ENCODE measurements around the gene ZBTB21. TPM values are rescaled to one million over a fixed set of nuclear protein-coding genes. Genes with fewer than 3 reads are reported as not detected.

Gene ZBTB21
- 18.0 to 21.2 TPM (median 18.6 TPM) in 3 replicates for total RNA-seq
- long read RNA-seq, full-length matches to known transcripts: 11 of 16 reads
- long read RNA-seq, partial matches to known transcripts: 0 of 16 reads
- long read RNA-seq, other reads (novel, unspliced or antisense): 5 of 16 reads

DNA sequence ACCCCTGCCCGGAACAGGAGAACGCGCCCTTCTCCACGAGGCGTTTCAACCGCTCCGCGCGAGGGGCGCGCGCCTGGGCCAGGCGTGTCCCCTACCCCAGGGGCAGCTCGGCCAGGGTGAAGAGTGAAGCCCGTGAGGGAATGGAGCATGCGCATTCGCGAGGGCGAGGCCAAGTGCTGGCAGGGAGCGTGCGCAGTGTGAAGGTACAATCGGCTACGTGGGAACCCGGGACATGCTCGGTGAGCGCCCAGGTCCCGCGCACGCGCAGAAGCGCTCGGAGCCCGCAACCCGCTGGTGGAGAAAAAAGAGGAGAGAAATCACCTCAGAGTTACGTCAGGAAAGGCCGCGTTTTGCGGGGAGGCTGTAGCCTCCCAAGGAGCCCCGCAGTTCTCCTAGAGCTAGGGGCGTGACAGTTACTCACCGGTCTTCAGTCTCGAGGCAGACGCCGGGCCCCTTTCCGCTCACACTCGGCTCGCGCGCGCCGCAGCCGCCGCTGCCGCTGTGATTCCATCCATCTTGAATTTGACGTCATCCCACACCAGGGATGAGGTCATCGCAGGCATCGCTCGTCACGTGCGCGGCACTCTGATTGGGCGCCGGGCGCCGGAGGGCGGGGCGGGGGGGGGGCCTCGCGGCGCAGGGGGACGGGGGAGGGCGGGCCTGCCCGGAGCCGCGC, at the start of gene ZBTB21:
Gene ZBTB21 (minus strand): TSS at position 530 of the 676 bp plus-strand sequence. CDS start 16,265 bp downstream, outside the sequence.
- peaks cover 6% of the 10 kb centered on the region for H3K9me3 Mint-ChIP-seq (ENCODE audit: low read depth)
- peak; percentile 99 for DNase-seq (ENCODE audit: low spot score)
- no peaks in the 10 kb centered on the region for H3K27me3 Mint-ChIP-seq (ENCODE audit: low read depth)
- TF ChIP-seq, protein P1, sequence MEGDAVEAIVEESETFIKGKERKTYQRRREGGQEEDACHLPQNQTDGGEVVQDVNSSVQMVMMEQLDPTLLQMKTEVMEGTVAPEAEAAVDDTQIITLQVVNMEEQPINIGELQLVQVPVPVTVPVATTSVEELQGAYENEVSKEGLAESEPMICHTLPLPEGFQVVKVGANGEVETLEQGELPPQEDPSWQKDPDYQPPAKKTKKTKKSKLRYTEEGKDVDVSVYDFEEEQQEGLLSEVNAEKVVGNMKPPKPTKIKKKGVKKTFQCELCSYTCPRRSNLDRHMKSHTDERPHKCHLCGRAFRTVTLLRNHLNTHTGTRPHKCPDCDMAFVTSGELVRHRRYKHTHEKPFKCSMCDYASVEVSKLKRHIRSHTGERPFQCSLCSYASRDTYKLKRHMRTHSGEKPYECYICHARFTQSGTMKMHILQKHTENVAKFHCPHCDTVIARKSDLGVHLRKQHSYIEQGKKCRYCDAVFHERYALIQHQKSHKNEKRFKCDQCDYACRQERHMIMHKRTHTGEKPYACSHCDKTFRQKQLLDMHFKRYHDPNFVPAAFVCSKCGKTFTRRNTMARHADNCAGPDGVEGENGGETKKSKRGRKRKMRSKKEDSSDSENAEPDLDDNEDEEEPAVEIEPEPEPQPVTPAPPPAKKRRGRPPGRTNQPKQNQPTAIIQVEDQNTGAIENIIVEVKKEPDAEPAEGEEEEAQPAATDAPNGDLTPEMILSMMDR (IDR thresholded peaks at IDR 0.05): no peak
- peaks cover 31% of the 10 kb centered on the region for H3K4me1 Mint-ChIP-seq (ENCODE audit: low read depth)
- peaks cover 11% of the 10 kb centered on the region for H3K36me3 Mint-ChIP-seq (ENCODE audit: low read depth)
- H3K4me3 Mint-ChIP-seq (ENCODE audit: unreplicated experiment): peak within 1 kb of the TSS; percentile 93
- peak within 1 kb of the TSS; percentile 100 for H3K27ac Mint-ChIP-seq (ENCODE audit: unreplicated experiment)

DNA sequence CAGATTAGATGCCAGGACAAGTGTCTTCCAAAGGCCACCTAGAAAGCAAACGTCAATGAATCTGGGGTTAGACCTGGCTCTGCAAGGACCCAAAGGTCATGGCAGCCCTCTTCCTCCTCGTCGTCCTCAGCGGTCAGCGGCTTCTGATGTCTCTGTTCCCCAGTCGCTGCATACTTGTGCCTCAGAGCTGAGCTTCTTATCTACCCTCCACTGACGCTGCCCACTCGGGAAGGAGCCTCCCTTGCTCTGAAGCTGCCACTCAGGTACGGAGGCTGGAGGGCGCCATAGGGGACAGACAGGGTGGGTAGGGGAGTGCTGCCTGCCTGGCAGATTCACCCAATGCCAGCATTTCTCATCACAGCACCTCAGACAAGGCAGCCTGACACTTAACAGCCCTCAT, 49.6 kb upstream of the ZBTB21 start:
- H3K36me3 Mint-ChIP-seq (ENCODE audit: low read depth): no peaks in the 10 kb centered on the region

DNA sequence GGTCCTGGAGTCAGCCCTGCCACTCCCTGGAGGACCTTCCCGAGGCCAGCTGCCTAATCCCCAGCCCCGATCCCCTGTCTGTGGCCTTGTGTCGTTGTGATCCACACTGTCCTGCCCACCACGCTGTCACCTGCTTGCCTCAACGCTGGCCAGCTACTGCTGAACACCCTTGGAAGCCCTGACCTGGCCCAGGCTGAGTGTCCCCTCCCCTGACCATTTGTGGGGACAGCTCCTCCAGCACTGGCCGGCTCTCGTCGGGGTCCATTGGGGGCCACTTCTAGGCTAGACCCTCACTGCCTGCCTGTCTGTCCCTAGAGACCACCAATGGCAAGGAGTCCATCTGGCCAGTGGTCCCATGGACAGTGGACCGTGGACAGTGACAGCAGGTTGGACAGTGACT, 49.0 kb upstream of the ZBTB21 start:
- H3K4me1 Mint-ChIP-seq (ENCODE audit: low read depth): peaks cover 21% of the 10 kb centered on the region

More for the DNA sequence above, 49.6 kb upstream of the ZBTB21 start:
- DNase-seq (ENCODE audit: low spot score): peak; percentile 68
- no peaks in the 10 kb centered on the region for H3K9me3 Mint-ChIP-seq (ENCODE audit: low read depth)
- no peak overlapping the region for H3K4me3 Mint-ChIP-seq (ENCODE audit: unreplicated experiment)
- no peak overlapping the region for H3K27ac Mint-ChIP-seq (ENCODE audit: unreplicated experiment)
- H3K27me3 Mint-ChIP-seq (ENCODE audit: low read depth): peaks cover 9% of the 10 kb centered on the region
- TF ChIP-seq, protein P1 (IDR thresholded peaks at IDR 0.05): no peak
- peaks cover 21% of the 10 kb centered on the region for H3K4me1 Mint-ChIP-seq (ENCODE audit: low read depth)

DNA sequence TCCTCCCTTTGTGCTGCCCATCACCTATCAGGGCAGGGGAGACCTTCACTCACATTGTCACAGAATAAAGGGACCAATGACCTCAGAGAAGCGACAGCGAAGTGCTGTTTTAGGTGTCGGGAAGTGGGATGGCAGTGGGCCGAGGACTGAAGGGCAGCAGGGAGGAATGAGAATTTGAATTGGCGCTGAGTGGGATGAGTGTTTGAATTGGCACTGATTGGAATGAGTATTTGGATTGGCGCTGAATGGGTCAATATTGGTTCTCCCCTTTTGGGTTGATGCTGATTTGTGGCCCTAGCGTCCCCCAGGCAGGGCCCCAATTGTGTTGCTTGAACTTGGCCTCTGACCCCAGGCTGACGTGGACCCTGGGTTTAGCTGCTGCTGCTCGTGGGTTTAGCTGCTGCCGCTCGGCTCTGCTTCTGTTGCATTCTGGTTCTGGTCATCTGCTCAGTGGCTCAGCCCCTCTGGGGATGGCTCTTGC, 48.5 kb upstream of the ZBTB21 start:
- Mint-ChIP-seq H3K36me3 (ENCODE audit: low read depth) (no peaks in the 10 kb centered on the region), H3K9me3 (ENCODE audit: low read depth) (no peaks in the 10 kb centered on the region), H3K4me1 (ENCODE audit: low read depth) (peaks cover 21% of the 10 kb centered on the region), H3K27me3 (ENCODE audit: low read depth) (peaks cover 4% of the 10 kb centered on the region), H3K27ac (ENCODE audit: unreplicated experiment) (peak overlapping the region; percentile 51), H3K4me3 (ENCODE audit: unreplicated experiment) (no peak overlapping the region)
- DNase-seq (ENCODE audit: low spot score): no peak
- TF ChIP-seq, protein P1 (IDR thresholded peaks at IDR 0.05): no peak

More for the DNA sequence above, 49.0 kb upstream of the ZBTB21 start:
- TF ChIP-seq, protein P1 (IDR thresholded peaks at IDR 0.05): no peak
- peaks cover 6% of the 10 kb centered on the region for H3K27me3 Mint-ChIP-seq (ENCODE audit: low read depth)
- H3K27ac Mint-ChIP-seq (ENCODE audit: unreplicated experiment): no peak overlapping the region
- H3K4me3 Mint-ChIP-seq (ENCODE audit: unreplicated experiment): no peak overlapping the region
- peak; percentile 83 for DNase-seq (ENCODE audit: low spot score)
- no peaks in the 10 kb centered on the region for H3K9me3 Mint-ChIP-seq (ENCODE audit: low read depth)
- no peaks in the 10 kb centered on the region for H3K36me3 Mint-ChIP-seq (ENCODE audit: low read depth)

DNA sequence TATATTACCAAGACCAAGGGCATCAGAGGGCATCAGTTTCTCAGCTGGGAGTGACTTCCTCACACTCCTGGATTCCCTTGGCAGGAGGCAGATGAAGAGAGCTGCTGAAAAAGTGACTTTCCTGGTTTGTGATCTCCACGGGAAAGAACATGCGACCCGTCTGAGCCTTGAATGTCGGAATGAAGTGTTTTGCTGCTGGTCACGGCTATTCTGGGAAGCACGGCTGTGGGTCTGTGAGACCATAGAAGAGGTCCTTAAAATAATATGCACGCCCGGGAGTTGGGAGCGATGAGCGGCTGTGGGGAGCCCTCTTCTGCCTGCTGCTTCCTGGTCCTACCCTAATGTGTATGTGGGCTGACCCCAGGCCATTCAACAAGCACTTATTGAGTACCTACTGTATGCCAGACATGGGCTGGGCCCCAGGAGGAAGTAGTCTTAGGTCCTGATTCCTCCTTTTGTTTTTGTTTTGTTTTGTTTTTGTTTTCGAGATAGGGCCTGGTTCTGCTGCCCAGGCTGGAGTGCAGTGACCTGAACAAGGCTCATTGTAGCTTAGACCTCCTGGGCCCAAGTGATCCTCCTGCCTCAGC, 47.8 kb upstream of the ZBTB21 start:
- DNase-seq (ENCODE audit: low spot score): no peak
- Mint-ChIP-seq H3K4me3 (ENCODE audit: unreplicated experiment) (no peak overlapping the region), H3K9me3 (ENCODE audit: low read depth) (peaks cover 5% of the 10 kb centered on the region), H3K27ac (ENCODE audit: unreplicated experiment) (peak overlapping the region; percentile 82), H3K4me1 (ENCODE audit: low read depth) (peaks cover 21% of the 10 kb centered on the region), H3K27me3 (ENCODE audit: low read depth) (no peaks in the 10 kb centered on the region), H3K36me3 (ENCODE audit: low read depth) (no peaks in the 10 kb centered on the region)
- TF ChIP-seq, protein P1 (IDR thresholded peaks at IDR 0.05): no peak

Measured in chondrocyte (in vitro differentiated cells).